Loucy (cell line): ENCODE results near the gene GRID1.
"Not testable (repeated sequence)": the region's sequence is repeated elsewhere in the genome, so short reads cannot be mapped to it uniquely, and the experiment has no call there.

Source experiments
- H2AFZ ChIP-seq: fragments of 200-600 bp; sonication (generic); 2 replicates; pipeline ENCODE4 v1.6.0; 2016; ENCODE audit warnings: antibody characterized with exemption, mild to moderate bottlenecking, low read length, moderate library complexity
- H3F3A ChIP-seq: fragments of 200-600 bp; 2 replicates; pipeline ENCODE4 v1.6.0; 2016; ENCODE audit warnings: antibody characterized with exemption, low read depth, mild to moderate bottlenecking
- H3K27me3 ChIP-seq: fragments of 200-600 bp; sonication (generic); 2 replicates; pipeline ENCODE4 v1.6.1; 2014; ENCODE audit warnings: low read length, mild to moderate bottlenecking; ENCODE audit not compliant: insufficient read depth, poor library complexity, severe bottlenecking
- H3K36me3 ChIP-seq: fragments of 200-600 bp; sonication (generic); 2 replicates; pipeline ENCODE4 v1.6.1; 2016; ENCODE audit warnings: low read length; ENCODE audit not compliant: insufficient read depth
- H3K4me1 ChIP-seq: fragments of 200-600 bp; sonication (generic); 2 replicates; pipeline ENCODE4 v1.5.1; 2014; ENCODE audit warnings: low read length, mild to moderate bottlenecking; ENCODE audit not compliant: insufficient read depth, poor library complexity, severe bottlenecking
- H3K4me2 ChIP-seq: fragments of 200-600 bp; sonication (generic); 2 replicates; pipeline ENCODE4 v1.6.0; 2014; ENCODE audit warnings: antibody characterized with exemption, low read length, low read depth, mild to moderate bottlenecking; ENCODE audit not compliant: poor library complexity, severe bottlenecking
- H3K4me3 ChIP-seq: fragments of 200-600 bp; sonication (generic); 2 replicates; pipeline ENCODE4 v1.5.1; 2014; ENCODE audit warnings: low read length, mild to moderate bottlenecking, mixed read lengths; ENCODE audit not compliant: poor library complexity, severe bottlenecking
- H3K79me2 ChIP-seq: fragments of 200-600 bp; sonication (generic); 2 replicates; pipeline ENCODE4 v1.6.1; 2014; ENCODE audit warnings: low read length; ENCODE audit not compliant: insufficient read depth
- H3K9ac ChIP-seq: fragments of 200-600 bp; sonication (generic); 2 replicates; pipeline ENCODE4 v1.6.0; 2014; ENCODE audit warnings: mild to moderate bottlenecking, low read depth, low read length, moderate library complexity; ENCODE audit not compliant: poor library complexity, severe bottlenecking
- H3K9me2 ChIP-seq: fragments of 200-600 bp; sonication (generic); replicated peaks from 2 replicates; pipeline ENCODE4 v1.6.1; 2016; ENCODE audit warnings: low read depth, low read length, mixed read lengths
- H3K9me3 ChIP-seq: fragments of 200-600 bp; sonication (generic); 2 replicates; pipeline ENCODE4 v1.6.1; 2014; ENCODE audit warnings: mild to moderate bottlenecking, antibody characterized with exemption, low read length, low read depth; ENCODE audit not compliant: insufficient read depth
- H4K20me1 ChIP-seq: fragments of 200-600 bp; sonication (generic); 2 replicates; pipeline ENCODE4 v1.6.0; 2014; ENCODE audit warnings: antibody characterized with exemption, low read length, mild to moderate bottlenecking; ENCODE audit not compliant: insufficient read depth, poor library complexity, severe bottlenecking
- CTCF ChIP-seq: fragments of 200-600 bp; sonication (generic); conservative IDR thresholded peaks from 2 replicates; pipeline ENCODE4 v1.5.1; 2014; ENCODE audit warnings: mild to moderate bottlenecking, antibody characterized with exemption, low read length
- EZH2phosphoT487 ChIP-seq: fragments of 200-600 bp; IDR thresholded peaks from 2 replicates; pipeline ENCODE4 v1.6.1; 2018; ENCODE audit warnings: antibody characterized with exemption, mild to moderate bottlenecking, moderate library complexity, borderline replicate concordance

The GRID1 gene

GRCh38 chr10:86176850-86177536, 189.6 kb downstream of the GRID1 start:
- Histone ChIP-seq H3K79me2 (no peaks in the 10 kb centered on the region), H4K20me1 (no peaks in the 10 kb centered on the region), H3K9ac (no peak overlapping the region), H3K4me2 (no peak overlapping the region), H2AFZ (no peak overlapping the region), H3K4me3 (no peak overlapping the region), H3K4me1 (no peaks in the 10 kb centered on the region), H3K36me3 (no peaks in the 10 kb centered on the region), H3K27me3 (no peaks in the 10 kb centered on the region), H3F3A (no peaks in the 10 kb centered on the region), H3K9me2 (no peaks in the 10 kb centered on the region), H3K9me3 (no peaks in the 10 kb centered on the region)
- TF ChIP-seq CTCF (no peak), EZH2phosphoT487 (no peak)

GRCh38 chr10:86175476-86175875, 191.1 kb downstream of the GRID1 start:
- H3K4me2 ChIP-seq, H3K9me3 ChIP-seq, H3K9me2 ChIP-seq, H3F3A ChIP-seq, H3K4me3 ChIP-seq, H2AFZ ChIP-seq, H4K20me1 ChIP-seq, H3K4me1 ChIP-seq, H3K9ac ChIP-seq, H3K79me2 ChIP-seq, H3K27me3 ChIP-seq, H3K36me3 ChIP-seq: not testable (repeated sequence)

- H3K4me1 ChIP-seq = no peaks in the 10 kb centered on the region
- no peak overlapping the region for H3K4me3 ChIP-seq
- H3K4me2 ChIP-seq = no peak overlapping the region
- no peak overlapping the region for H3K9ac ChIP-seq
- no peaks in the 10 kb centered on the region; the same call in 1 of the 2 replicates for H3K9me3 ChIP-seq
- no peaks in the 10 kb centered on the region for H3K36me3 ChIP-seq
- no peaks in the 10 kb centered on the region for H3K27me3 ChIP-seq
- no peaks in the 10 kb centered on the region for H3K79me2 ChIP-seq
- no peaks in the 10 kb centered on the region for H3K9me2 ChIP-seq
- no peak overlapping the region for H2AFZ ChIP-seq
- TF ChIP-seq CTCF (no peak), EZH2phosphoT487 (no peak)
- no peaks in the 10 kb centered on the region for H3F3A ChIP-seq
- no peaks in the 10 kb centered on the region for H4K20me1 ChIP-seq
Measured at GRCh38 chr10:86172301-86172700, 194.3 kb downstream of the GRID1 start.
